HG03066 (cell line): ENCODE data around the gene COL18A1.
"Not testable (repeated sequence)": the region's sequence is repeated elsewhere in the genome, so short reads cannot be mapped to it uniquely, and the experiment has no call there.

ENCODE experiments used
- ATAC-seq: cut with Tn5 transposase; IDR thresholded peaks from one replicate; pipeline ENCODE4 v1.9.1; 2021; ENCODE audit warnings: low read depth; ENCODE audit not compliant: unreplicated experiment

COL18A1 gene

DNA sequence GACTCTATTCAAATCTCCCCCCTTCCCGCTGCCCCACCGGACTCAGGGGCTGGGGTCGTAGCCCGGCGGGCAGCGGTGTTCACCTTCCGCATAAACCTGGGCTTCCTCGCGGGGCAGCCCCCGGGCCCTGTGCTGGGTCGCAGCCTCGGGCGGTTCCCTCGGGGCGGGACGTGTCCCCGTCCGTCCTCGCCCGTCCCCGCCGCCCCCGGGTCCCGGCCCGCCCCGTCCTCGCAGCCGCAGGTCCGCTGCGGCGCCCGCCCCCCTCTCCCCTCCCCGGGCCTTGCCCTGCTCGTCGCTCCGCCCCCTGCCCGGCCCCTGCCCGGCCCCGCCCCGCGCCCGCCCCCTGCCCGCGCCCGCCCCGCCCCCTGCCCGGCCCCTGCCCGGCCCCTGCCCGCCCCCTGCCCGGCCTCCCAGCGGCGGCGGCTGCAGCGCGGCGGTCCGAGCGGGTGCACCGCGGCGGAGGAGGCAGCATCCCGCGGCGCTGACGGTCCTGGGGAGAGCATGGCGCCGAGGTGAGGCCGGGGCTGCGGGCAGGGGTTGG, at the start of gene COL18A1:
Gene COL18A1 (plus strand): TSS at position 436 of the 541 bp plus-strand sequence. CDS start 66 bp downstream, at position 502.
- ATAC-seq = no peak

DNA sequence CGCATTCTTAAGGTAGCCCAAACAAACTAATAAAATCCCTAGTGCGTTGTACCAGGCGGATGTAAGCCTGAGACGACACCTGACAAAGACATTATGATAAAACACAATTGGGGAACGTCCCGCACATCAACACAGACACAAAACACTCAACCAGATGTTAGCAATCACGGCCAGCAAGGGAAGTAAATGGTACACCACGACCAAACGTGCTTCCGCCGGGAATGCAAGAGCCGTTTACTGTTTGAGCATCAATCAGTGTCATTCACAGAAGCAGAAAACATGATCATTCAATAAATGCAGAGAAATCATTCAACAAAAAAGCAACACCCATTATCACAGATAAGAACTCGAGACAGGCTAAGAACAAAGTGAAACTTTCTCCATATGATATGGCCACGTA, 49.4 kb upstream of the COL18A1 start:
- ATAC-seq = no peak

DNA sequence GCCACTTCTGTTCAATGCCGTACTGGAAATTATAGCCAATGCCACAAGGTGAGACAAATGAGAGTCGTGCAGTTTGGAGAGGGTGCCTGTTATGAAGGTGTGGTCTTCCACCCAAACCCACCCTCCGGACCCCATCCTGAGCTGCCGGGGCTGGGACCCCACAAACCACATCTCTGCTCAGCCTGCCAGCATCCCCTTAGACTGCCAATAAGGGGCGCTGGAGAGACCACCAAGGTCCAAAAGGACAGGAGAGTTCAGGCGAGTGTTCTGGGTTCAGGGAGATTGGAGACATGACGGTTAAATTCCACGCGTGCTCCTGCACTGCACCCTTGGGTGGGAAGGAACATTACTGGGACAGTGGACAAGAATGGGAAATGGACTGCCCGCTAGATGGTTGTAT, 48.7 kb upstream of the COL18A1 start:
- ATAC-seq = no peak

GRCh38 chr21:45356653-45357435, 48.1 kb upstream of the COL18A1 start:
- no peak for ATAC-seq

- no peak for ATAC-seq
Measured at GRCh38 chr21:45357436-45358260, 47.3 kb upstream of the COL18A1 start.

GRCh38 chr21:45358261-45358670, 46.7 kb upstream of the COL18A1 start:
- no peak for ATAC-seq

GRCh38 chr21:45358711-45359310, 46.2 kb upstream of the COL18A1 start:
- ATAC-seq = no peak

- no peak for ATAC-seq
Measured at GRCh38 chr21:45359451-45360217, 45.3 kb upstream of the COL18A1 start.

GRCh38 chr21:45361033-45361997, 43.6 kb upstream of the COL18A1 start:
- ATAC-seq = no peak

DNA sequence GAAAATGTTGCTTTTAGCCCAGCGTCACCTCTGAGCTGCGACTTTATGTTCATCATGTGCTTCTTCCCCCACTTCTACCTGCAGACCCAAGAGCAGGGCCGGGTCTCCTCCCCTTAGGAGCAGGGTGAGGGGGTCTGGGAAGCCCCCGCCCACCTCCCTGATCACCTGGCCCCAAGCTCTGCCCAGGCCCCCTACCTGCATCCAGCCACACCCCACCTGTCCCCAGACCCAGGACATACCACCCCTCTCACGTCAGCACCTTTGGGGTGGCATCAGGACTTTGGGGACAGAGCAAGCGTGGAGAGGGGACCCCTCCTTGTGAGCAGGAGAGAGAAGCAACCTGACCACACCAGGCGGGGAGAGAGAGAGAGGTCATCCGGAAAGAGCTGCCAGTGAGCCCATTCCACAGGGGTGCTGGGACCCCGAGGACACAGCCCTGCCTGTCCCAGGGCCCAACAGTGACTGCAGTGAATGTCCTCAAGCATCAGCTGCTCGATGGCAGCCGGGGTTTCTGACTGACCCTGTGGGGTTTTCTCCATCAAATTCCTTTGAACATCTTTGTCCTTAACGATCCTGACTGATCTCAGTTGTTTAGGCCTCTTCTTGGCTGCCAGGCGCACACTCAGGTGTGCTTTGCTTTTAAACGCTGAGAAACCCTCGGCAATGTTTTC, 42.8 kb upstream of the COL18A1 start:
- ATAC-seq = no peak

- no peak for ATAC-seq
Measured at GRCh38 chr21:45362748-45363145, 42.2 kb upstream of the COL18A1 start.

DNA sequence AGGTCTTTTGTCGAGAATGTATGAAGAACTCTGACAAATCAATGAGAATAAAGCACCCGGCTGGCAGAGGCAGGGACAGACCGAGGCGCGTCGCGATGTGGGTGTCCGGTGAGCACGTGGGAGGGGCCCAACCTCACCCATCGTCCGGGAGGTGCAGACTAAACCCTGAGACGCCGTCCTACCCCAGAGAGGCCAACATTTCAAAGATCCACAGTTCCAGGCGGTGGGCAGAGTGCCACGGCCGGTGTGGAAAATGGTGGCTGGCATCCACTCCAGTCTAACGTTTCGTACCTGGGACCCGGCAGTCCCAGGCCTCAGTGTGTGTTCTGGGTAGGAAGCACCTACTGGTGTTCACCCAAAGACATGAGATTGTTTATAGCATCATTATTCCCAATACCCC, 41.7 kb upstream of the COL18A1 start:
- ATAC-seq = not testable (repeated sequence)

GRCh38 chr21:45363921-45364467, 41.0 kb upstream of the COL18A1 start:
- ATAC-seq = no peak

DNA sequence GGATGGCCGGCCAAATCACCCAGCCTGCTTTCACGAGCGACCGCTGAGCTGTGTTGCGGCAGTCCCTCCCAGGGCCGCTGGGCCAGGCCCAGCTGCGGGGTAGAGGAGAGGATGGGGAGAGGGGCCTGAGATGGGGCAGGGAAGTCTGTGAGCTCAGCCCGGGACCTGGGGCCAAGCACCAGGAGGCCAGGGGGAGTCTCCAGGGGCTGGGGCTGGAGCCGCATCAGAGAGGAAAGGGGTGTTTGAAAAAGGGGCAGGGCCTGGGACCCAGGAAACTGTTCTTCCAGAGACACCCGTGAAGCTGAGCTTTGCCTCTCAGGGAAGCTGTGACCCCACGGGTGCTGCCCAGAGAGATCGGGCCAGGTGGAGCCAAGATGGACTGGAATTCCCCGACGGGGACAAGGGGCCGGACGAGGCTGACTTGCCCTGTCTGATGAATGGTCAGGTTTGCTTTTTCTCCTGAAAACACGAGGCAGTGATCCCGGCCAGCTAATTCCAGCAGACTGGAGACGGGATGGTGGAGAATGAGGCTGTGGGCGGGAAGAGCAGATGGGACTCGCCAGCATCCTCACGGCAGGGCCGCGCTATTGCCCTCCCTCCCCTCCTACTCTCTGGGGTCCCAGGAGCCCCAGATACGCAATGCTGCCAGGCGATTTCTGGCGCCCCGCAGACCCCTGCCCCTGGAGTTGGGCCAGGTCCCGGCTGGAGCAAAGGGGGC, 40.3 kb upstream of the COL18A1 start:
- no peak for ATAC-seq

- ATAC-seq = no peak
Measured at GRCh38 chr21:45365186-45365607, 39.8 kb upstream of the COL18A1 start.

- ATAC-seq = no peak
Measured at GRCh38 chr21:45365608-45366241, 39.2 kb upstream of the COL18A1 start.

DNA sequence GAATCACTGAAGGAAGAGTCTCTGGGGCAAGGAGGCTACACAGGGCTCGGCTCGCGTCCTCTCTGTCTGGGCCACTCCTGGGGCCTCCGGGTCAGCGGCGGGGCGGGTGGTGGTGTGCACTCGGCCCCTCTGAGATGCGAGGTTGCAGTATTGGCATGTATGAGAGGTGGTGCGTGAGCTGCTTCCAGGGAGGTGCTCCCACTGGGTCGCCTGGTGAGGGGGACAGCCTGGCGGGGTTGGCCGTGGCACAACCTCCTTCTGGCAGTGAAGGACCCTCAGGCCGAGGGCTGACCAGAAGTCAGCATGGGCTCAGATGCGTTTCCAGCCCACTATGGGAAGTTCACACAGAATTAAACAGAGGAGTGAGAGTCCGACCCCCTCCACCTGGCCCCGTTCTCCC, 38.5 kb upstream of the COL18A1 start:
- ATAC-seq = no peak
